Measurements from ENCODE around the gene RPA3.

GRCh38 chr7:7720193-7720592 is 1.8 kb upstream of the RPA3 start:
- TF ChIP-seq CTCF (IDR thresholded peaks at IDR 0.05; ENCODE audit: low read depth, low read length, poor library complexity, severe bottlenecking) (no peak), EZH2phosphoT487 (IDR thresholded peaks at IDR 0.05; ENCODE audit: borderline replicate concordance, low read length) (no peak)

Measured in DOHH2 (cell line).